Airway epithelial cell (primary cell): ENCODE measurements around the gene PLCXD3. TPM values are rescaled to one million over a fixed set of nuclear protein-coding genes. Genes with fewer than 3 reads are reported as not detected.

Experiments used
- total RNA-seq: library from RNA; depleted of rRNA; stranded (reverse); fragments of >200 nt; gene quantifications from 2 replicates; pipeline ENCODE4 v1.2.3, GENCODE V29; 2015

PLCXD3 gene
- not detected in 2 replicates for total RNA-seq

GRCh38 chr5:41510176-41510831, at the start of gene PLCXD3:
PLCXD3 (minus strand) TSS chr5:41510601; CDS start chr5:41510526, 75 bp downstream.

